ENCODE data around the gene SEMA3F.
"Not testable (repeated sequence)": the region's sequence is repeated elsewhere in the genome, so short reads cannot be mapped to it uniquely, and the experiment has no call there.

The SEMA3F gene

GRCh38 chr3:50194128-50194902 lies 39.2 kb downstream of the SEMA3F start:
- DNase-seq = peak; percentile 84

DNA sequence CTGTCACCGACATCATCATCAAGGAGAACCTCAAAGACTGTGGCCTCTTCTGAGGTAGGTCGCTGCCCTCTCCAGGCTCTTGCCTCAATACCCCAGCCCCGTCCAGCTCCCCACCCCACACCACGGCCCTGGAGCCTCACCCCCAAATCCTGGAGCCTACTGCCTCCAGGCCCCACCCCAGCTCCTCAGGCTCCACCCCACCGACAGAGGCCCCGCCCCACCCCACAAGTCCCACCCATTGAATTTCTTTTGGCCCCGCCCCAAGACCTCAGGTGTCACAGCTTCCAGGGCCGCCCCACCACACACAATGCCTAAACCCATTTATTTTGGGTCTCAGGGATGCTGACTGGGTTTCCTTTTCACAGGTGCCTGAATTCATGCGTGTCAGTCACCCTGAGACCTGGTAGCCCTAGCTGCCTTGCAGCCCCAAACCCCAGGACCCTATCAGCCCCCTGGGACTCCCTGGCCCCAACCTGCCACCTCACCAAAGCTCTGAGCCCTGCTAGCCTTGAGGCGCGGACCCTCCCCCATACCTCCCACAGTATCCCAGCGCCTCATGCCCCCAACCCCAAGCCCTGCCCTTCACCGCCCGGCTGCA lies 39.9 kb downstream of the SEMA3F start:
- no peak for DNase-seq

DNA sequence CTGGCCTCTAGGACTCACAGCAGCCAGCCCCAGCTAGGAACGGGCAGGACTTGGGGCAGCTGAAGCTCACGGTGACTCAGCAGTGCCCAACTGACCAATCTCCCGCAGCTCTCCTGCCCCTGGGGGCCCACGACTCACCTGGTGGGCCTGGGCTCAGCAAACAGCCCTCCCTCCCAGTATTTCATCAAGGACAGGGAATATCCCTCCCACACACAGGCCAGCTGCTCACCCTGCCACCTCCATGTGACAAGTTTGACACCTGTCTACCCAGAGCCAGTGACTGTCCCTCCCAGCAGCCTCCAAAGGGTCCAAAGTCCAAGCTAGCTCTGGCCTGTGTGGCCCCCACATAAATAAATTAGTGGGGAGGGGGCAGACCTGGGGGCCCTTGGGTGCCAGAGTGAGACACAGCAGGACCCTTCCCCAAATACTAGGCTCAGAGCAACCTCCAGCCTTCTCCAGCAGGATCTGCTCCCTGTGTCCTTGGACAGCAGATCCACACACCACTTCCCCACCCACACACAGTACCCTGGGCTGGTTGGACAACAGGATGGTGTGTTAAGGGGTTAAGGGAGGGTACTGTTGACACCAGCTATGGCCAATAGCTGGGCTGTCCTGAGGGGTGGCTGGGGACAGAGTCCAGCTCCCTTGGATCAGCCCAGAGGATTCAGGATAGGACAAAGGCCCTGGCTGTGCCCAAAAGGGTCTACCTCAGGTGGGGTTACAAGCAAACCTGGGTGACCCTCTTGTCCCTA lies 40.6 kb downstream of the SEMA3F start:
- no peak for DNase-seq

DNA sequence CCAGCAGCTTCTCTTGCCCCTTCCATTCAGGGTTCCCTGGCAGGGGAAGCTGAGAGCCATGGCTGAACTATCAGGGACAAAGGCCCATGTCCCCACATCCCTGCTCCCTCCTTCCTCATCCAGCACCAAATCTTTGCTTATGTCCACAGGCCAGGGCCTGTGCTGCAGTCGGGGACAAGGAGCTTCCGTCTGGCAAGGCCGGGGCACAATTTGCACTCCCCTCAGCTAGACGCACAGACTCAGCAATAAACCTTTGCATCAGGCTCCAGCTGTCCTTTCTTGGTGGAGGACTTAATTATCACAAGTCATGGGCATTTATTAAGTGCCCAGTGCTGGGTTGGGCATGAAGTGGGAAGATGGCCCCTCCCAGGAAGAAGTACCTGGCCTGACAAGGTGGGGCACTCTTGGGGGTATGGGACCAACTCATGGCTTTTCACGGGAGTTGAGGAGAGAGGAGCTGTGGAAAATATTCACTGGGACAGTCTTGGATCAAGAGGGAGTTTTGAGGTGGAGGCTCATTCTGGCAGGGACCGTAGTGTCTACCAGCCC lies 41.2 kb downstream of the SEMA3F start:
- DNase-seq = no peak

- DNase-seq = no peak
Observed at GRCh38 chr3:50201573-50202315, 46.6 kb downstream of the SEMA3F start.

DNA sequence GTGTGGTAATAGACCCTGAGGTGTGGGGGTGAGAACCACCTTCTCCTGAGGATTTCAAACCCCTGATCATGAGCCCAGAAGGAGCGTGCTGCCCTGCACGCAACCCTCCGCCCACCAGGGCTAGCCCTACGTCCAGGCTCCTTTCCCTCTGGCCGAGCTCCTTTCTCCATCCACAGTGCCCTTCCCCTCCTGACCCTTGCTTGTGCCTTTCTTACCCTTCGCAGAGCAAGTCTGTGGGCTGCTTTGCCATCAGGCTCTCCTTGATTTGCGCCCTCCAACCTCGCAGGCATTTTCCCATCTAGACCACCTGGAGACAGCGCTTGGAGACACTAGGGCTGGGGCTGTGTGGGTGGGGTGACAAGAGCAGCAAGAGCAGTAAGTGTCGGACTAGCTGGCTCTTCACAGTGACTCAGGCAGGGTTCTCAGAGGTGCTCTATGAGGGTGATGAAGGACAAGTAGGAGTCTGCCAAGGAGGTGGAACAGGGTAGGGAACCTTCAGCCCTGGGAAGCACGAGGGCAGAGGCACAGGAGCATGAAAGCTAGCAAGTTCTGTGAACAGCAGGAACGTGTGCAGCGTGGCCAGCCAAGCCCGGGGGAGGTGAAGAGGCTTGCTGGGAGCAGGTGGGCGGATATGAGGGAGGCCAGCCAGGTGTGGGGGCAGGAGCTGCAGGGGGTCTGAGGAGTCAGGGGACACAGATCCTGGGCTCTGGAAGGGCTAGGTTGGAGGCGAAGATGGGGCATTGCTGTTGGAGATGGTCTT lies 47.4 kb downstream of the SEMA3F start:
- DNase-seq = no peak

DNA sequence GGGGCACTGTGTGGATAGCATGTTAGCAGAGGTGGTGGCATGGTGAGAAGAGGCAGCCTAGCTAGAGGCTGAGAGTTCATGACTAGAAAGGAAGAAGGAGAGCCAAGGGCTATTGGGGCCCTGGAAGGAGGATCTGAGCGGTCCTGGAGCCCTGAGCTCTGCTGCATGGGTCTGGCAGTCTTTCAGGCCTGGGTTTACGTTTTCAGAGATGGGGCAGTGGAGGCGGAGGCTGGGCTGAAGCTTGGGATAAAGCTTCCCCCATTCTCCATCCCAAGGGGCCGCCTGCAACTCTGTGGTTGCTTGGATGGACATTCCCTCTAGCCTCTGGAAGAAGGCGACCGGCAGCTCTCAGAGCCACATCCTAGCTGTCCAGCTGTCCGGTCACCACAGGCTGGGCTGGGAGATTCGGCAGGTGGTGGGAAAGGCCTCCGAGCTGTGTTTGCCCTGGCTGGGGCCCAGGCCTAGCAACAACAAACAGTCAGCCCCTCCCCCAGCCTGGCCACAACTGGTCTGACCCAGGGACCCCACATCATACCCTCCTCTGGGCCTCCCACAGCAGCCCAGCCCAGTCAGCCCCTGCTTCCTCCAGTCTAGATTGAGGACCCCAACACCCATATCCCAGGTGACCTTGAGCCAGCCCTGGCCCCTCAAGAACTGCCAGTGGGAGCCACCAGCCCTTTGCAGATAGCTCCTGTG lies 48.1 kb downstream of the SEMA3F start:
- DNase-seq = no peak

GRCh38 chr3:50203809-50204803 lies 49.0 kb downstream of the SEMA3F start:
- no peak for DNase-seq

- DNase-seq = peak; percentile 61
Observed at GRCh38 chr3:50204804-50205412, 49.8 kb downstream of the SEMA3F start, which contains the start of gene SLC38A3. Gene SLC38A3, plus strand, starts transcription at chr3:50205271. Its CDS starts 8,929 bp downstream, at chr3:50214200.

GRCh38 chr3:50205413-50206276 lies 50.5 kb downstream of the SEMA3F start:
- DNase-seq = no peak

- no peak for DNase-seq
Observed at GRCh38 chr3:50207359-50208042, 52.4 kb downstream of the SEMA3F start.

- DNase-seq = no peak
Observed at GRCh38 chr3:50208677-50209344, 53.7 kb downstream of the SEMA3F start.

GRCh38 chr3:50210176-50210509 lies 55.0 kb downstream of the SEMA3F start:
- DNase-seq = no peak

DNA sequence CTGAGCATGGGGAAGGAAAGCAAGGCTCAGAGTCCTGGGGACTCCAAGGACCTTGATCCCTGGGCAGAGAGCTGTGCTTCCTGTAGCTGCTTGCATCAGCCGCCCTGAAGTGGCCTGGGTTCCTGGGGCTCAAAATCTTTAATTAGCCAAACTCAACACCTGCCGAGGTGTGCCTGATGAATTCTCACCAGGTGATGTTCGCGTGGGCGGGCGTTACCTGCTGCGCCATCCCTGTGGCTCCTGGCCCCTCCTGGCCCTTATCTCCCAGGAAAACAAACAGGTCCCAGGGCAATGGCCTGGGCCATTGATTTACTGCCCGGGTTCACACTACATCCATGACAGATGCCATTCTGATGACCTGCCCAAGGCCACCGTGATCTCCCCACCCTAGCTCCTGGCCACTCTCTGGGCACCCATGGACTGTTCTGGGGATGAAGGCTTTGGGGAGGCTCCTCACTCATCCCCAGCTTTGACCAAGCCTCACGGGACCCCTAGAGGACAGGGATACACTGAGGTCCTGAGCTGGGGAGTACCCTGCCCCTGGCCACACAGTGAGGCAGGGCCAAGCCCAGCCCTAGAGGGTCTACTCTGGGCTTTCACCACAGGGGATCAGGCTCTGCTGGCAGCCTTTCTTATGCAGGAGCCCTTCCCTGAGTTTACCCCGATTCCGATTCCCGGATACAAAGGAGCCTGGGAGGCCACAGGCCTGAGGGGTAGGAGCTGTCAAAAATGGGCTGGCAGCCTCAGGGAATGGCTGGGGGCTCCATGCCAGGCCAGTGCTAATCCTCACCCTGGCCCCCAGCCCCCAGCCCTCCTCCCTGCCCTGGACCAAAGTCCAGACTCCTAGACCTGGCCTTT lies 55.6 kb downstream of the SEMA3F start:
- no peak for DNase-seq

DNA sequence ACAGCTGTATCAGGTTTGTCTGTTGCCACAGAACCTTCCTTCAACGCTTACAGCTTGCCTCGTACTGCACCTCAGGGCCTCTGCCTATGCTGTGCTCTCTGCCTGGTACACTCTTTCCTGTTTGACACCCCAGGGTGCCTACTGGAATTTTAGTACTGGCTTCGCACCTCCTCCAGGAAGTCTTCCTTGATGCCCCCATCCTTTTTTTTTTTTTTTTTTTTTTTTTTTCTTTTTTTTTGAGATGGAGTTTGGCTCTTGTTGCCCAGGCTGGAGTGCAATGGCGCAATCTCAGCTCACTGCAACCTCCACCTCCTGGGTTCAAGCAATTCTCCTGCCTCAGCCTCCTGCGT lies 56.2 kb downstream of the SEMA3F start:
- not testable (repeated sequence) for DNase-seq

- DNase-seq = no peak
Observed at GRCh38 chr3:50211930-50212329, 56.8 kb downstream of the SEMA3F start.

- DNase-seq = no peak
Observed at GRCh38 chr3:50212502-50212901, 57.4 kb downstream of the SEMA3F start.
